ENCODE measurements around the gene MAN2A1. TPM values are rescaled to one million over a fixed set of nuclear protein-coding genes. Genes with fewer than 3 reads are reported as not detected.

Gene MAN2A1
- total RNA-seq, 1 experiment from 2014 or later, result 51.0 TPM

GRCh38 chr5:109916481-109917153 is 226.9 kb downstream of the MAN2A1 start:
- no TSS peak for BruUV-seq (replicated peaks)
- ChIA-PET POLR2A (no interaction called here), CTCF (no interaction called here)
- H3K4me1 ChIP-seq (ENCODE audit: control insufficient read depth, insufficient read depth, low read length), result no peaks in the 10 kb centered on the region
- no peaks in the 10 kb centered on the region for H3K27me3 ChIP-seq (ENCODE audit: control insufficient read depth, insufficient read depth, low read length)
- no peak overlapping the region for H3K27ac ChIP-seq (ENCODE audit: low read length)
- in situ Hi-C loops (cut with HindIII; ENCODE audit: low pct_unique_long_range_greater_than_20kb, low sequenced_read_pairs), result no loop called here
- ATAC-seq (no peak), DNase-seq (ENCODE audit: low read depth, low spot score) (no peak)
- intact Hi-C loops (cut with micrococcal nuclease; ENCODE audit: unreplicated experiment), result no loop called here
- no peaks in the 10 kb centered on the region for H3K9me3 ChIP-seq (ENCODE audit: control insufficient read depth, insufficient read depth, low read depth, low read length)
- no peaks in the 10 kb centered on the region for H3K36me3 ChIP-seq (ENCODE audit: control insufficient read depth, insufficient read depth, low read length)
- no peak overlapping the region for H3K4me3 ChIP-seq (ENCODE audit: low read depth in 2 of 2, low read length in 2 of 2)
- TF ChIP-seq CTCF (IDR thresholded peaks at IDR 0.05), result no peak
- no peak for TF ChIP-seq REST (IDR thresholded peaks at IDR 0.05; ENCODE audit: insufficient read depth in 1 of 2, low read depth in 2 of 2, low read length in 1 of 2)
- TF ChIP-seq TCF7L2 (IDR thresholded peaks at IDR 0.05; ENCODE audit: low read depth, low read length), result no peak
- no peak for TF ChIP-seq POLR2AphosphoS5 (IDR thresholded peaks at IDR 0.05; ENCODE audit: low read depth, low read length)
- TF ChIP-seq SIN3A (IDR thresholded peaks at IDR 0.05; ENCODE audit: borderline replicate concordance, insufficient read depth, low read depth, low read length), result no peak

All from Panc1 (cell line).